GM10266 (cell line): ENCODE results near the gene VCX3A.

ENCODE experiments used
- DNase-seq: peaks from one replicate; pipeline ENCODE4 v3.0.0; 2012; ENCODE audit errors: extremely low spot score
- CTCF ChIP-seq: IDR thresholded peaks from 2 replicates; pipeline ENCODE4 v1.5.1; 2012; ENCODE audit warnings: mild to moderate bottlenecking, low read depth; ENCODE audit not compliant: control insufficient read depth, insufficient read depth; ENCODE audit errors: missing control alignments

VCX3A gene

GRCh38 chrX:6517376-6517775 lies 17.5 kb downstream of the VCX3A start:
- no peak for DNase-seq
- TF ChIP-seq CTCF: no peak

- no peak for DNase-seq
- no peak for TF ChIP-seq CTCF
Observed at GRCh38 chrX:6506444-6506843, 28.5 kb downstream of the VCX3A start.

GRCh38 chrX:6505960-6506359 lies 29.0 kb downstream of the VCX3A start:
- no peak for TF ChIP-seq CTCF
- no peak for DNase-seq

GRCh38 chrX:6500719-6501118 lies 34.2 kb downstream of the VCX3A start:
- DNase-seq: no peak
- TF ChIP-seq CTCF: no peak

GRCh38 chrX:6498324-6498723 lies 36.6 kb downstream of the VCX3A start:
- TF ChIP-seq CTCF: no peak

More at GRCh38 chrX:6498324-6498723, 36.6 kb downstream of the VCX3A start:
- DNase-seq: no peak
